ENCODE data around the gene RASGRF2. TPM values are rescaled to one million over a fixed set of nuclear protein-coding genes. Genes with fewer than 3 reads are reported as not detected.

RASGRF2 gene
- total and polyA plus RNA-seq, 2 of the 8 experiments (the other 6 are each of a cell fraction or from before 2014, with no cell fraction given) = 2.6 to 29.5 TPM

DNA sequence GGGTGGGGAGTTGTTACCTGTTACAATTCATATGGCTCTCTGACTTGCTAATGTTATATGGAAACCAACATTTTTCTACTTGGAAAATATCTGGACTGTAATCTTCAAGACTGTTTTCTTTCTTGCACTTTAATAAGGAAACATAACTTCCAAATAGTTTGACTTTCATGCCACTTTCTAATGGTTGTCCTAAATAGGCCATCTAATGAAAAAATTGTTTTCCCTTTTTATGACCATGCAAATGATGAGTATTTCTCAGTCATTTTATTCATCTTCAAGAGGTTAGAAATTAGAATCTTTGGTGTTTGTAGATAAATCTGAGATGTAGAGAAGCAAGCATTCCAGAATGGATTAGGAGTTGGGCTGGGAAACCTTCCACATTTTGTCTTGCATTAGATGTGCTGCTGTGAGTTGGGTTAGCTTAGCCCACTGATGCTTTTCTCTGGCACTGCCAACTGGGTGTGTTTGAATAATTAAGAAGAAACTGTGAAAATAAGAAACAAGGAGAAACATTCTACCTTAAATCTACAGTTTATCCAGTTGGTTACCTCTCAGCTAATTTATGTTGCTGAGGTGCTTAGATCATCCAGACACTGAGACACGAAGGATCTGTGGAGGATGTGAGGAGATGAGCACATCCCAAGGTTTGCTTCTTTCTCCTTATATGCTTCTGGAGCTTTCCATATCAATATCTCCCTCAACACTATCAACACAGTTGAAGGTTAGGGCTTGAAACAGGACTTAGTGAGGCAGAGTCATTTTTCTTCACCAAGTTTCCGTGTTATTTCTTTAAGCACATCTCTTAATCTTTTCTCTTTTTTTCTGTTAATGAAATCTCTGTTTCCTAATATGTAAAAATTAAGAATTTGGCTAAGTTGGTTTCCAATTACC is 2.7 kb downstream of the RASGRF2 start:
- Histone ChIP-seq H4K20me1 (replicated peaks in 1 of 2; ENCODE audit: control insufficient read depth in 1 of 2, insufficient read depth in 2 of 2, low read length in 2 of 2) (peaks cover 0 to 3% of the 10 kb centered on the region in 2 experiments), H3K36me3 (ENCODE audit: control insufficient read depth in 2 of 4, insufficient read depth in 4 of 4, low read length in 3 of 4) (no peaks in the 10 kb centered on the region), H3K56ac (replicated peaks; ENCODE audit: insufficient read length, low read depth, low read length) (no peak overlapping the region), H4K91ac (replicated peaks; ENCODE audit: insufficient read length, low read length) (no peak overlapping the region), H2BK5ac (ENCODE audit: low read depth, low read length) (no peak overlapping the region), H4K5ac (ENCODE audit: insufficient read length, low read depth, low read length) (no peak overlapping the region), H3K23ac (ENCODE audit: insufficient read length) (no peak overlapping the region), H3K4me3 (ENCODE audit: extremely low read depth in 1 of 4, insufficient read depth in 2 of 4, low read depth in 3 of 4, low read length in 4 of 4) (no peak overlapping the region), H2BK20ac (ENCODE audit: low read length) (no peak overlapping the region), H3K9ac (replicated peaks in 1 of 4; ENCODE audit: extremely low read depth in 1 of 4, low read depth in 3 of 4, low read length in 3 of 4) (no peak overlapping the region), H3K4me1 (replicated peaks in 1 of 4; ENCODE audit: control insufficient read depth in 3 of 4, insufficient read depth in 4 of 4, low read length in 3 of 4) (peaks cover 16 to 23% (median 21%) of the 10 kb centered on the region in 4 experiments), H3K9me3 (ENCODE audit: insufficient read depth in 2 of 2, low read depth in 1 of 2, low read length in 1 of 2) (no peaks in the 10 kb centered on the region), H2AFZ (ENCODE audit: low read length) (no peak overlapping the region), H2BK15ac (ENCODE audit: low read length) (no peak overlapping the region), H3K79me2 (ENCODE audit: control insufficient read depth in 1 of 2, insufficient read depth in 2 of 2, low read length in 2 of 2) (peaks cover 0 to 27% of the 10 kb centered on the region in 2 experiments; a peak in 3 of 4 replicates), H3K27ac (ENCODE audit: low read depth, low read length) (no peak overlapping the region), H3K18ac (ENCODE audit: extremely low read depth, low read length) (no peak overlapping the region), H3K4me2 (ENCODE audit: insufficient read depth in 1 of 2, low read depth in 2 of 2, low read length in 2 of 2) (peak overlapping the region in 1 of 2 experiments; percentile 47; a peak in 1 of 4 replicates), H3K79me1 (ENCODE audit: low read depth, low read length) (no peaks in the 10 kb centered on the region; the same call in 1 of the 2 replicates), H4K8ac (ENCODE audit: extremely low read depth, insufficient read depth, low read length) (no peak overlapping the region), H2AK5ac (ENCODE audit: low read depth, low read length) (no peak overlapping the region), H3K23me2 (ENCODE audit: low read depth, low read length) (peaks cover 17% of the 10 kb centered on the region), H2BK120ac (replicated peaks; ENCODE audit: low read depth, low read length) (no peak overlapping the region), H3K27me3 (replicated peaks in 1 of 4; ENCODE audit: control insufficient read depth in 3 of 4, extremely low read depth in 1 of 4, insufficient read depth in 3 of 4, low read length in 3 of 4) (peaks cover 3 to 25% (median 21%) of the 10 kb centered on the region in 4 experiments; a peak in 6 of 7 replicates), H3K4ac (replicated peaks; ENCODE audit: insufficient read length, low read depth, low read length) (no peak overlapping the region), H2BK12ac (ENCODE audit: low read depth, low read length) (no peak overlapping the region), H3K14ac (ENCODE audit: insufficient read length) (no peak overlapping the region)
- POLR2A ChIA-PET (ENCODE audit: partially characterized antibody) = interaction anchor here (1.0 kb wide), 1 partner anchor 15 kb away, joined by 3 read pairs; no protein-coding TSS in a partner anchor
- TF ChIP-seq PHF8 (conservative IDR thresholded peaks at IDR 0.05; ENCODE audit: low read depth, low read length) = no peak
- TF ChIP-seq TEAD4 (IDR thresholded peaks at IDR 0.05; ENCODE audit: low read depth, low read length) = no peak
- WGBS, 2 experiments (ENCODE audit: extremely low coverage in 1 of 2, insufficient coverage in 1 of 2, insufficient read length in 1 of 2, insufficient replicate concordance in 2 of 2, low coverage in 1 of 2, low lambda C conversion rate in 2 of 2, missing lambda C conversion rate in 1 of 2) = 81% methylated on average over 2 of the region's 2 CpGs; no CpG with 5 or more reads in 1 of the 2 experiments
- FAIRE-seq (peak; percentile 19), DNase-seq (ENCODE audit: low read depth in 1 of 2, low spot score in 2 of 2) (no peak)
- CTCF ChIA-PET (ENCODE audit: partially characterized antibody) = interaction anchor here (0.7 to 1.3 kb wide), 3 partner anchors 16 to 409 kb away, joined by 3 to 4 read pairs (median 4); no protein-coding TSS in a partner anchor

All from H1 (cell line).